ENCODE results near the gene SSUH2.
"Not testable (repeated sequence)": the region's sequence is repeated elsewhere in the genome, so short reads cannot be mapped to it uniquely, and the experiment has no call there.

SSUH2 gene

GRCh38 chr3:8608041-8608790 lies 36.4 kb downstream of the SSUH2 start:
- no peak for DNase-seq

- DNase-seq = no peak
These were observed 37.2 kb downstream of the SSUH2 start for GRCh38 chr3:8607234-8608040.

GRCh38 chr3:8606701-8607231 lies 37.8 kb downstream of the SSUH2 start:
- DNase-seq = no peak

- no peak for DNase-seq
These were observed 39.6 kb downstream of the SSUH2 start for GRCh38 chr3:8604988-8605387.

GRCh38 chr3:8604006-8604405 lies 40.6 kb downstream of the SSUH2 start:
- DNase-seq = no peak

GRCh38 chr3:8603115-8603710 lies 41.4 kb downstream of the SSUH2 start:
- no peak for DNase-seq

GRCh38 chr3:8600457-8600856 lies 44.1 kb downstream of the SSUH2 start:
- DNase-seq = no peak

GRCh38 chr3:8599146-8599545 lies 45.5 kb downstream of the SSUH2 start:
- DNase-seq = no peak

GRCh38 chr3:8597219-8597853 lies 47.3 kb downstream of the SSUH2 start:
- DNase-seq = no peak

- DNase-seq = no peak
These were observed 48.0 kb downstream of the SSUH2 start for GRCh38 chr3:8596321-8597218.

GRCh38 chr3:8595695-8596115 lies 48.9 kb downstream of the SSUH2 start:
- no peak for DNase-seq

GRCh38 chr3:8595252-8595651 lies 49.3 kb downstream of the SSUH2 start:
- no peak for DNase-seq

- DNase-seq = no peak
These were observed 51.4 kb downstream of the SSUH2 start for GRCh38 chr3:8593021-8593827.

- DNase-seq = no peak
These were observed 54.6 kb downstream of the SSUH2 start for GRCh38 chr3:8589880-8590556.

- no peak for DNase-seq
These were observed 59.9 kb downstream of the SSUH2 start for GRCh38 chr3:8584661-8585060.

- DNase-seq = no peak
These were observed 62.7 kb downstream of the SSUH2 start for GRCh38 chr3:8581806-8582445.

- no peak for DNase-seq
These were observed 63.2 kb downstream of the SSUH2 start for GRCh38 chr3:8581373-8581772.

GRCh38 chr3:8580434-8580833 lies 64.2 kb downstream of the SSUH2 start:
- not testable (repeated sequence) for DNase-seq

- DNase-seq = no peak
These were observed 64.7 kb downstream of the SSUH2 start for GRCh38 chr3:8579943-8580342.

GRCh38 chr3:8579096-8579495 lies 65.5 kb downstream of the SSUH2 start:
- no peak for DNase-seq

Measured in stimulated activated CD4-positive, alpha-beta T cell treated with anti-CD3 and anti-CD28 coated beads, Interleukin-1b, Interleukin-23, amount 100 ng/mL, for 48 hours (primary cell).